OCI-LY3 (cell line): Measurements from ENCODE around the gene OVOL2.

ENCODE experiments used
- H2AFZ ChIP-seq: fragments of 200-600, 300-600 bp; shearing (Covaris generic); 2 replicates; pipeline ENCODE4 v1.6.0; 2014; ENCODE audit warnings: antibody characterized with exemption, low read depth, low read length
- H3K27ac ChIP-seq: fragments of 200-600, 300-600 bp; sonication (generic); 2 replicates; pipeline ENCODE4 v1.5.1; 2014; ENCODE audit warnings: mild to moderate bottlenecking, low read length, moderate library complexity, mixed read lengths
- H3K27me3 ChIP-seq: fragments of 200-600, 300-600 bp; sonication (generic); 2 replicates; pipeline ENCODE4 v1.6.1; 2014; ENCODE audit warnings: low read depth, low read length, mixed read lengths
- H3K36me3 ChIP-seq: fragments of 200-600, 300-600 bp; sonication (generic); replicated peaks from 2 replicates; pipeline ENCODE3; 2014; ENCODE audit warnings: low read depth, low read length, mixed read lengths
- H3K4me1 ChIP-seq: fragments of 300-600, 200-600 bp; sonication (generic); 2 replicates; pipeline ENCODE4 v1.6.1; 2014; ENCODE audit warnings: low read length, mixed read lengths
- H3K4me2 ChIP-seq: fragments of 200-600, 300-600 bp; sonication (generic); 2 replicates; pipeline ENCODE4 v1.6.1; 2014; ENCODE audit warnings: low read length, mixed read lengths
- H3K4me3 ChIP-seq: fragments of 300-600, 200-600 bp; sonication (generic); 2 replicates; pipeline ENCODE4 v1.5.1; 2014; ENCODE audit warnings: antibody characterized with exemption, mild to moderate bottlenecking, low read length, moderate library complexity
- H3K79me2 ChIP-seq: fragments of 300-600, 200-600 bp; shearing (Covaris generic); 2 replicates; pipeline ENCODE4 v1.6.1; 2014; ENCODE audit warnings: mild to moderate bottlenecking, low read length, mixed read lengths
- H3K9ac ChIP-seq: fragments of 300-600, 200-600 bp; shearing (Covaris generic); 2 replicates; pipeline ENCODE4 v1.6.0; 2014; ENCODE audit warnings: mild to moderate bottlenecking, low read length, moderate library complexity
- H3K9me3 ChIP-seq: fragments of 200-600, 300-600 bp; shearing (Covaris generic); 2 replicates; pipeline ENCODE4 v1.6.1; 2014; ENCODE audit warnings: low read length, mixed read lengths; ENCODE audit not compliant: insufficient read depth
- H4K20me1 ChIP-seq: fragments of 200-600, 300-600 bp; sonication (generic); 2 replicates; pipeline ENCODE4 v1.6.1; 2016; ENCODE audit warnings: low read length, mixed read lengths; ENCODE audit not compliant: insufficient read depth
- CTCF ChIP-seq: fragments of 200-600, 300-600 bp; sonication (generic); IDR thresholded peaks from 2 replicates; pipeline ENCODE4 v1.5.1; 2014; ENCODE audit warnings: antibody characterized with exemption, low read length, low read depth
- EZH2phosphoT487 ChIP-seq: fragments of 200-600 bp; shearing (Covaris generic); IDR thresholded peaks from 2 replicates; pipeline ENCODE4 v1.6.1; 2018; ENCODE audit warnings: antibody characterized with exemption, mixed run types, low read depth

OVOL2 gene

GRCh38 chr20:18019068-18019467 is 38.6 kb downstream of the OVOL2 start:
- Histone ChIP-seq H3K4me3 (no peak overlapping the region), H3K9me3 (no peaks in the 10 kb centered on the region), H3K9ac (no peak overlapping the region), H3K27me3 (0 out of 2 replicates have a peak, but pooled peaks cover 5% of the 10 kb centered on the region), H2AFZ (no peak overlapping the region), H3K4me2 (no peak overlapping the region), H4K20me1 (no peaks in the 10 kb centered on the region), H3K79me2 (no peaks in the 10 kb centered on the region), H3K4me1 (no peaks in the 10 kb centered on the region), H3K36me3 (no peaks in the 10 kb centered on the region), H3K27ac (no peak overlapping the region)
- TF ChIP-seq CTCF (peak; percentile 77), EZH2phosphoT487 (no peak)

GRCh38 chr20:18018100-18018499 is 39.6 kb downstream of the OVOL2 start:
- Histone ChIP-seq H3K79me2 (no peaks in the 10 kb centered on the region), H3K9ac (no peak overlapping the region), H3K27me3 (0 out of 2 replicates have a peak, but pooled peaks cover 5% of the 10 kb centered on the region), H3K4me2 (no peak overlapping the region), H4K20me1 (no peaks in the 10 kb centered on the region), H3K36me3 (no peaks in the 10 kb centered on the region), H3K27ac (no peak overlapping the region), H3K9me3 (no peaks in the 10 kb centered on the region), H2AFZ (no peak overlapping the region), H3K4me3 (no peak overlapping the region), H3K4me1 (no peaks in the 10 kb centered on the region)
- no peak for TF ChIP-seq EZH2phosphoT487
- no peak for TF ChIP-seq CTCF

- Histone ChIP-seq H2AFZ (no peak overlapping the region), H3K4me3 (no peak overlapping the region), H3K9ac (no peak overlapping the region), H4K20me1 (no peaks in the 10 kb centered on the region), H3K36me3 (no peaks in the 10 kb centered on the region), H3K27me3 (0 out of 2 replicates have a peak, but pooled peaks cover 5% of the 10 kb centered on the region), H3K27ac (no peak overlapping the region), H3K9me3 (no peaks in the 10 kb centered on the region), H3K79me2 (no peaks in the 10 kb centered on the region), H3K4me1 (no peaks in the 10 kb centered on the region), H3K4me2 (no peak overlapping the region)
- TF ChIP-seq EZH2phosphoT487 (no peak), CTCF (no peak)
Measured at GRCh38 chr20:18016772-18017171, 40.9 kb downstream of the OVOL2 start.

GRCh38 chr20:18014411-18014810 is 43.3 kb downstream of the OVOL2 start:
- H3K79me2 ChIP-seq, result no peaks in the 10 kb centered on the region
- no peaks in the 10 kb centered on the region for H3K9me3 ChIP-seq
- 0 out of 2 replicates have a peak, but pooled peaks cover 5% of the 10 kb centered on the region for H3K27me3 ChIP-seq
- H3K27ac ChIP-seq, result no peak overlapping the region
- no peaks in the 10 kb centered on the region for H4K20me1 ChIP-seq
- no peaks in the 10 kb centered on the region for H3K4me1 ChIP-seq
- no peak overlapping the region for H3K9ac ChIP-seq
- no peaks in the 10 kb centered on the region for H3K36me3 ChIP-seq
- TF ChIP-seq CTCF (no peak), EZH2phosphoT487 (no peak)
- no peak overlapping the region for H3K4me3 ChIP-seq
- no peak overlapping the region for H3K4me2 ChIP-seq
- H2AFZ ChIP-seq, result no peak overlapping the region
